Peyer's patch (tissue), 4 donors: ENCODE data around the gene FUT1. TPM values are rescaled to one million over a fixed set of nuclear protein-coding genes. Genes with fewer than 3 reads are reported as not detected.
"Not testable (repeated sequence)": the region's sequence is repeated elsewhere in the genome, so short reads cannot be mapped to it uniquely, and the experiment has no call there.

Experiments
- DNase-seq, 3 donors: peaks; one replicate each; pipeline ENCODE4 v3.0.0-alpha.2; 2017 to 2019
- H3K27ac ChIP-seq, 4 donors: fragments of 200-600 bp; sonication (generic); one replicate each; pipeline ENCODE4 v1.5.1; 2016 to 2019
- H3K27me3 ChIP-seq, 2 donors: fragments of 200-600 bp; sonication (generic); one replicate each; pipeline ENCODE4 v1.5.1; 2019
- H3K36me3 ChIP-seq, 3 donors: fragments of 200-600 bp; sonication (generic); one replicate each; pipeline ENCODE4 v1.5.1; 2016 to 2019
- H3K4me1 ChIP-seq, 4 donors: fragments of 200-600 bp; sonication (generic); one replicate each; pipeline ENCODE4 v1.5.1; 2016 to 2019
- H3K4me3 ChIP-seq, 4 donors: fragments of 200-600 bp; sonication (generic); 1 replicate in 3 of 4; 2 replicates in 1 of 4; pipeline ENCODE4 v1.5.1; 2016 to 2019; ENCODE audit warnings: mild to moderate bottlenecking in 1 of 4
- H3K9me3 ChIP-seq, 4 donors: fragments of 200-600 bp; sonication (generic); one replicate each; pipeline ENCODE4 v1.5.1; 2016 to 2019; ENCODE audit warnings: mild to moderate bottlenecking in 1 of 4
- POLR2A ChIP-seq, 2 donors: fragments of 450-650 bp; IDR thresholded peaks; one replicate each; pipeline ENCODE4 v1.5.1; 2017; ENCODE audit warnings: antibody characterized with exemption in 2 of 2, mild to moderate bottlenecking in 2 of 2, moderate library complexity in 2 of 2
- total RNA-seq, 4 donors: library from RNA; depleted of rRNA; stranded (reverse); fragments of >200 nt; gene quantifications; one replicate each; pipeline ENCODE4 v1.1.0, GENCODE V29; 2016
- TF ChIP-seq, protein P1 (sequence below), 6 experiments: fragments of 450-650 bp in 4 of 6; fragments of 200-600 bp in 2 of 6; sonication (generic) in 1 of 6; IDR thresholded peaks; one replicate each; pipeline ENCODE4 v1.5.1; 2017 to 2019; ENCODE audit warnings: antibody characterized with exemption in 6 of 6, mild to moderate bottlenecking in 3 of 6, moderate library complexity in 1 of 6

FUT1 gene
- total RNA-seq, 4 donors from 2014 or later: 0.38 to 1.2 (median 0.68) TPM

DNA sequence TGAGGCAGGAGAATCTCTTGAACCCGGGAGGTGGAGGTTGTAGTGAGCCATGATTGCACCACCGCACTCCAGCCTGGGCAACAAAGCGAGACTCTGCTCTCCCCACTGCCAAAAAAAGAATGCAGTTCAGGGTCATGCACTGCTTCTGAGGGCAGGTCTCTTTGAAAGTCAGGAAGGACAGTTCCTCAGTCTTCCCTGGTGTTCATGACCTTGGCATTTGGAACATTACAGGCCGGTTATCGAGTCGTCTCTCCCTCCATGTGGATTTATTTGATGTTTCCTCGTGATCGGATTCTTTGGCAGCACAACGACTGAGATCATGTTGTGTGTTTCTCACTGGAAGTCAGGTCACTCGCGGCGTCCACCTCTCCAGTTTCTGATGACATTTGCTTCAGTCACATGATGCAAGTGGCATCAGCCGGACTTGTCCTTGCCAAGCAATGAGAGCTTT is 20.1 kb upstream of the FUT1 start:
- H3K9me3 ChIP-seq: no peaks in the 10 kb centered on the region
- H3K27me3 ChIP-seq: no peaks in the 10 kb centered on the region
- no peaks in the 10 kb centered on the region for H3K36me3 ChIP-seq
- no peak overlapping the region for H3K27ac ChIP-seq
- no peaks in the 10 kb centered on the region for H3K4me1 ChIP-seq
- TF ChIP-seq POLR2A (IDR thresholded peaks at IDR 0.05): no peak
- TF ChIP-seq, protein P1, sequence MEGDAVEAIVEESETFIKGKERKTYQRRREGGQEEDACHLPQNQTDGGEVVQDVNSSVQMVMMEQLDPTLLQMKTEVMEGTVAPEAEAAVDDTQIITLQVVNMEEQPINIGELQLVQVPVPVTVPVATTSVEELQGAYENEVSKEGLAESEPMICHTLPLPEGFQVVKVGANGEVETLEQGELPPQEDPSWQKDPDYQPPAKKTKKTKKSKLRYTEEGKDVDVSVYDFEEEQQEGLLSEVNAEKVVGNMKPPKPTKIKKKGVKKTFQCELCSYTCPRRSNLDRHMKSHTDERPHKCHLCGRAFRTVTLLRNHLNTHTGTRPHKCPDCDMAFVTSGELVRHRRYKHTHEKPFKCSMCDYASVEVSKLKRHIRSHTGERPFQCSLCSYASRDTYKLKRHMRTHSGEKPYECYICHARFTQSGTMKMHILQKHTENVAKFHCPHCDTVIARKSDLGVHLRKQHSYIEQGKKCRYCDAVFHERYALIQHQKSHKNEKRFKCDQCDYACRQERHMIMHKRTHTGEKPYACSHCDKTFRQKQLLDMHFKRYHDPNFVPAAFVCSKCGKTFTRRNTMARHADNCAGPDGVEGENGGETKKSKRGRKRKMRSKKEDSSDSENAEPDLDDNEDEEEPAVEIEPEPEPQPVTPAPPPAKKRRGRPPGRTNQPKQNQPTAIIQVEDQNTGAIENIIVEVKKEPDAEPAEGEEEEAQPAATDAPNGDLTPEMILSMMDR (IDR thresholded peaks at IDR 0.05): no peak
- no peak for DNase-seq
- H3K4me3 ChIP-seq: no peak overlapping the region

DNA sequence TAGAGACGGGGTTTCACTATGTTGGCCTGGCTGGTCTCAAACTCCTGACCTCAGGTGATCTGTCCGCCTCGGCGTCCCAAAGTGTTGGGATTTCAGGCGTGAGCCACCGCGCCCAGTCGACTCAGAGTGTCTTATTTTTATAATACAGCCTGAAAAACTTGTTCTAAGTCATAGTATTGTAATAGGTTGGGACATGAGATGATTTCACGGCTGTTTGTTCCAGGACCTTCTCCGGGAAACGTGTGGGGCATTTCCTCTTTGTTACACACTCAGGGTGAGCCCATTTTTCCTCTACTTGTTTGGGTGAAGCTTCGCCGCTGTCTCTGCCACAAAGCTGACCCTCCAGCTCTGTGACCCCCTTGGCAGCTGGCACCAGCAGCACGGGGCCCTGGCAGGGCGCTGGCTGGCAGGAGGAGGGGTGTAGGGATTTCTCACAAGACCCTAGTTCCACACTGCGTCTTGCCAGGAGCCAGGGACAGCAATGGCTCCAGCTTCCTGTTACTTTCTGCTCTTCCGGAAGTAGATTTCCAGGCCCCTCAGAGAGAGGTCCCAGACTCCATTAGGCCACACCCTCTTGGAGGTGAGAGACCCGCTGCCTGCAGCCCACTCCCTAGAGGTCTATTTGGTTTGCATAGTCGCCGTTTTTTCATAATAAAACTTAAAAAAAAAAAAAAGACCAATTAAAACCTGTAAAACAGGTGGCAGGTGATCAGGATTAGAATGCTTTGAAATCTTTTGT is 18.5 kb upstream of the FUT1 start:
- TF ChIP-seq, protein P1 (IDR thresholded peaks at IDR 0.05): no peak
- no peak for TF ChIP-seq POLR2A (IDR thresholded peaks at IDR 0.05)
- Histone ChIP-seq H3K4me1 (no peaks in the 10 kb centered on the region), H3K4me3 (no peak overlapping the region), H3K36me3 (no peaks in the 10 kb centered on the region), H3K9me3 (no peaks in the 10 kb centered on the region), H3K27me3 (no peaks in the 10 kb centered on the region), H3K27ac (no peak overlapping the region)
- no peak for DNase-seq

DNA sequence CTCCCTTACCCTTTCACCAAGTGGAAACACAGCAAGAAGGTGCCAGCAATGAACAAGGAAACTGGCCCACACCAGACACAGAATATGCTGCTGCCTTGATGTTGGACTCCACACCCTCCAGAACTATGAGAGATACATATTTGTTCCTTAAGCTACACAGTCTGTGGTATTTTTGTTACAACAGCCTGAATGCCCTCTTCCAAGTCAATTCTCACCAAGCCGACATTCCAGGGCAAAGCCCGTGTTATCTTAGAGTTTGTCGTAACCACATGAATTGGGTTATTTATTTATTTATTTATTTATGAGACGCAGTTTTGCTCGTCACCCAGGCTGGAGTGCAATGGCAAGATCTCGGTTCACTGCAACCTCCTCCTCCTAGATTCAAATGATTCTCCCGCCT is 17.8 kb upstream of the FUT1 start:
- TF ChIP-seq, protein P1 (IDR thresholded peaks at IDR 0.05): no peak
- TF ChIP-seq POLR2A (IDR thresholded peaks at IDR 0.05): no peak
- Histone ChIP-seq H3K4me1 (no peaks in the 10 kb centered on the region), H3K27ac (no peak overlapping the region), H3K9me3 (no peaks in the 10 kb centered on the region), H3K36me3 (no peaks in the 10 kb centered on the region), H3K4me3 (no peak overlapping the region), H3K27me3 (no peaks in the 10 kb centered on the region)
- DNase-seq: no peak

DNA sequence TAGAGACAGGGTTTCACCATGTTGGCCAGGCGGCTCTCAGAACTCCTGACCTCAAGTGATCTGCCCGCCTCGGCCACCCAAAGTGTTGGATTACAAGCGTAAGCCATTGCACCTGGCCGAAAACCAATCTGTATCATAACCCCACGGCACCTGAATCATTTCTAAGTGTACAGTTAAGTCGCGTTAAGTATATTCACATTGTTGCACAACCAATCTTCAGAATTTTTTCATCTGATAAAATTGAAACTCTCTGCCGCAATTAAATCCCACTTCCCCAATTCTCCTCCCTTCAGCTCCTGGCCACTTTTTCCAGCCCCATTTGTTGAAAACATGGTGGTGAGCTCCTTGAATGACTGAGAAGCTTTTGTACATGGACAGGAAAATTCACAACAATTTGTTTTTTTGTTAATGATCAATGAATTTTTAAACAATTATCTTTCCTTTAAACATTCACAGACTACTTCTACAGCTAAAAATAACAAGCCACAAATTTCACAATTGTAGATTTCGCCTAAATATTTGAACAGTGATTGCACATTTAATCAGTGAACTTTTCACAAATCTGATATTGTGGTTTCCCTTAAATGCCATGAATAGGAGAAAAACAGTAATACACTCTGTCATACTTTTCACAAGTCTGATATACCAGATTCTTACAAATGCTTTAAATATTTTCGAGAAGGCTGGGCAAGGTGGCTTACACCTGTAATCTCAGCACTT is 16.7 kb upstream of the FUT1 start:
- H3K4me1 ChIP-seq: no peaks in the 10 kb centered on the region
- TF ChIP-seq, protein P1 (IDR thresholded peaks at IDR 0.05): no peak
- TF ChIP-seq POLR2A (IDR thresholded peaks at IDR 0.05): no peak
- no peak overlapping the region for H3K27ac ChIP-seq
- no peak for DNase-seq
- H3K9me3 ChIP-seq: no peaks in the 10 kb centered on the region
- no peak overlapping the region for H3K4me3 ChIP-seq
- H3K27me3 ChIP-seq: no peaks in the 10 kb centered on the region
- H3K36me3 ChIP-seq: no peaks in the 10 kb centered on the region

DNA sequence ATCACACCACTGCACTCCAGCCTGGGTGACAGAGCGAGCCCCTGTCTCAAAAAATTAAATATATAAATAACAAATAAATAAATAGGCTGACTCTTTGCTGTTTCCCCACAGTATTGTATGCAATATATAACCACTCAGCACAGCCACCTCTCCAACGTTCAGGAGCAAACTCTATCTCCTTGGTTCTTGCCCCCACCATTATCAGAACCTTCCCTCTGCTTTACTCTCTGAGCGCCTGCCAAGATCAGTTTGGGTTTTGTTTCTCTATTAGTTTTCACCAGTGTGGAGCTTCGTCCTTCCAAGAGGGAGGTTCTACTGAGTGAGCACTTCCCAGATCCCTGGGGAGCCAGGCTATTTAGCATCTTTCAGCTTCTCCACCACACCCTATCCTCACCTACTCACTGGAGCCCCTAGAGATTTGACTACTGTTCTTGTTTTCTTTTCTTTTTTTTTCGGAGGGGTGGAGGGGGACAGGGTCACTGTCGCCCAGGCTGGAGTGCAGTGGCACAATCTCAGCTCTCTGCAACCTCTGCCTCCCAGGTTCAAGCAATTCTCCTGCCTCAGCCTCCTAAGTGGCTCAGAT is 15.8 kb upstream of the FUT1 start:
- DNase-seq, H3K27ac ChIP-seq, H3K27me3 ChIP-seq, H3K36me3 ChIP-seq, H3K9me3 ChIP-seq, H3K4me1 ChIP-seq, H3K4me3 ChIP-seq: not testable (repeated sequence)

DNA sequence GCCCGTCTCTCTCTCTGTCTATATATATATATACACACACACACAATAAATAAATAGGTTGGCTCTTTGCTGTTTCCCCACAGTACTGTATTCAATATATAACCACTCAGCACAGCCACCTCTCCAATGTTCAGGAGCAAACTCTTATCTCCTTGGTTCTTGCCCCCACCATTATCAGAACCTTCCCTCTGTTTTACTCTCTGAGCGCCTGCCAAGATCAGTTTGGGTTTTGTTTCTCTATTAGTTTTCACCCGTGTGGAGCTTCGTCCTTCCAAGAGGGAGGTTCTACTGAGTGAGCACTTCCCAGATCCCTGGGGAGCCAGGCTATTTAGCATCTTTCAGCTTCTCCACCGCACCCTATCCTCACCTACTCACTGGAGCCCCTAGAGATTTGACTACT is 13.4 kb upstream of the FUT1 start:
- not testable (repeated sequence) for H3K36me3 ChIP-seq, DNase-seq, H3K9me3 ChIP-seq, H3K27ac ChIP-seq, H3K4me1 ChIP-seq, H3K4me3 ChIP-seq, H3K27me3 ChIP-seq
